GM03348 (cell line): Measurements from ENCODE around the gene TSPAN8.
"Not testable (repeated sequence)": the region's sequence is repeated elsewhere in the genome, so short reads cannot be mapped to it uniquely, and the experiment has no call there.

Source experiments
- DNase-seq: peaks from one replicate; pipeline ENCODE4 v3.0.0; 2012; ENCODE audit warnings: low spot score

Gene TSPAN8

GRCh38 chr12:71164166-71164565 is 6.4 kb upstream of the TSPAN8 start:
- DNase-seq: no peak

GRCh38 chr12:71162832-71163763 is 5.3 kb upstream of the TSPAN8 start:
- no peak for DNase-seq

GRCh38 chr12:71161591-71161990 is 3.8 kb upstream of the TSPAN8 start:
- DNase-seq: no peak

- no peak for DNase-seq
These were observed 2.8 kb upstream of the TSPAN8 start for GRCh38 chr12:71160585-71160984.

GRCh38 chr12:71159878-71160277 is 2.1 kb upstream of the TSPAN8 start:
- no peak for DNase-seq

- DNase-seq: no peak
These were observed 1.5 kb upstream of the TSPAN8 start for GRCh38 chr12:71159264-71159663.

GRCh38 chr12:71158361-71158882 is 623 bp upstream of the TSPAN8 start:
- DNase-seq: no peak

GRCh38 chr12:71155225-71155624 is 2.6 kb downstream of the TSPAN8 start:
- DNase-seq: no peak

- no peak for DNase-seq
These were observed 4.9 kb downstream of the TSPAN8 start for GRCh38 chr12:71152851-71153250.

- DNase-seq: not testable (repeated sequence)
These were observed 7.8 kb downstream of the TSPAN8 start for GRCh38 chr12:71150041-71150440.

GRCh38 chr12:71144682-71145081 is 13.1 kb downstream of the TSPAN8 start:
- DNase-seq: no peak

GRCh38 chr12:71142956-71143355 is 14.8 kb downstream of the TSPAN8 start:
- DNase-seq: no peak

GRCh38 chr12:71142016-71142415 is 15.8 kb downstream of the TSPAN8 start:
- DNase-seq: no peak

GRCh38 chr12:71141378-71141926 is 16.3 kb downstream of the TSPAN8 start:
- DNase-seq: no peak

- no peak for DNase-seq
These were observed 18.6 kb downstream of the TSPAN8 start for GRCh38 chr12:71139153-71139735.

GRCh38 chr12:71138011-71138410 is 19.8 kb downstream of the TSPAN8 start:
- DNase-seq: no peak

GRCh38 chr12:71135812-71136176 is 22.0 kb downstream of the TSPAN8 start:
- no peak for DNase-seq

GRCh38 chr12:71135077-71135811 is 22.6 kb downstream of the TSPAN8 start:
- no peak for DNase-seq

GRCh38 chr12:71134405-71134804 is 23.4 kb downstream of the TSPAN8 start:
- DNase-seq: no peak

- DNase-seq: no peak
These were observed 27.2 kb downstream of the TSPAN8 start for GRCh38 chr12:71130521-71131069.

- DNase-seq: no peak
These were observed 28.4 kb downstream of the TSPAN8 start for GRCh38 chr12:71129364-71129763.

GRCh38 chr12:71128191-71128788 is 29.5 kb downstream of the TSPAN8 start:
- DNase-seq: no peak
